Activated B cell treated with CpG ODN at 0.5 μM for 24 hours (primary cell): ENCODE results near the gene SF3B4. TPM values are rescaled to one million over a fixed set of nuclear protein-coding genes. Genes with fewer than 3 reads are reported as not detected.

Source experiments
- ATAC-seq: fragments of 200-7000 bp; cut with Tn5 transposase; one replicate; pipeline ENCODE4 v1.10.0; 2021; ENCODE audit warnings: low read depth, mild to moderate bottlenecking, moderate library complexity
- CTCF ChIA-PET: fragments of 350-600 bp; sonication (Branson Sonifier 250); formaldehyde crosslinking; loops from one replicate; lab custom pipeline; 2021; ENCODE audit warnings: antibody characterized with exemption; lab: Charles Lee
- POLR2A ChIA-PET: fragments of 350-600 bp; sonication (Branson Sonifier 250); formaldehyde crosslinking; loops from one replicate; lab custom pipeline; 2021; ENCODE audit warnings: antibody characterized with exemption; lab: Charles Lee
- DNase-seq: peaks from one replicate; pipeline ENCODE4 v3.0.0; 2022
- H3K27ac Mint-ChIP-seq: one replicate; pipeline ENCODE4 v1.8.0; 2020; ENCODE audit warnings: mixed read lengths
- H3K27me3 Mint-ChIP-seq: one replicate; pipeline ENCODE4 v1.8.0; 2021; ENCODE audit warnings: mixed read lengths
- H3K36me3 Mint-ChIP-seq: one replicate; pipeline ENCODE4 v1.8.0; 2021; ENCODE audit warnings: low read depth, mixed read lengths
- H3K4me1 Mint-ChIP-seq: one replicate; pipeline ENCODE4 v1.8.0; 2021; ENCODE audit warnings: mixed read lengths
- H3K4me3 Mint-ChIP-seq: one replicate; pipeline ENCODE4 v1.8.0; 2020; ENCODE audit warnings: mild to moderate bottlenecking, mixed read lengths
- H3K9me3 Mint-ChIP-seq: one replicate; pipeline ENCODE4 v1.8.0; 2020; ENCODE audit warnings: mixed read lengths
- intact Hi-C: fragments of 100-400 bp; cut with micrococcal nuclease; formaldehyde crosslinking; loops from one replicate; pipeline ENCODE4 v1.15.1; 2024
- total RNA-seq: library from RNA; stranded (reverse); gene quantifications from 2 replicates; pipeline ENCODE4 v1.2.3, GENCODE V29; 2022
- TF ChIP-seq, protein P1 (sequence below): fragments of 200-600 bp; IDR thresholded peaks from one replicate; pipeline ENCODE4 v1.8.0; 2022; ENCODE audit warnings: antibody characterized with exemption, mild to moderate bottlenecking

SF3B4 gene
- total RNA-seq, 1 donor from 2014 or later, result 80.8 TPM

DNA sequence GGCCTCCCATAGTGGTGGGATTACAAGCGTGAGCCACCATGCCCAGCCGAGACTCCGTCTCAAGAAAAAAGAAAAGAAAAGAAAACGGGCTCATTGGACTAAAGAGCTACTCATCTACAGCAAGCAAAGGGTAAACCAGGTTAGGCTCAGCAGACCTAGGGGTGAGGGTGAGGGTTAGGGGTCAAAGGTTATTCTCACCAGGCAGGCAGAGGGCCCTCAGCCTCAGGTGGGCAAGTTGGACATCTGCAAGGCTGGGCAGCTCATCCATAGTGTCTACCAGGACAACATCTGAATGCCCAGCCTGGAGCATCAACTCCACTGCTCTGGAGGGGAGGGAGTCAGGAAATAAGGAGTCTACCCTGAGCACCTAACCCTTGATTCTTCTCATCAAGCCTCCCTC, 5.6 kb upstream of the SF3B4 start:
- TF ChIP-seq, protein P1, sequence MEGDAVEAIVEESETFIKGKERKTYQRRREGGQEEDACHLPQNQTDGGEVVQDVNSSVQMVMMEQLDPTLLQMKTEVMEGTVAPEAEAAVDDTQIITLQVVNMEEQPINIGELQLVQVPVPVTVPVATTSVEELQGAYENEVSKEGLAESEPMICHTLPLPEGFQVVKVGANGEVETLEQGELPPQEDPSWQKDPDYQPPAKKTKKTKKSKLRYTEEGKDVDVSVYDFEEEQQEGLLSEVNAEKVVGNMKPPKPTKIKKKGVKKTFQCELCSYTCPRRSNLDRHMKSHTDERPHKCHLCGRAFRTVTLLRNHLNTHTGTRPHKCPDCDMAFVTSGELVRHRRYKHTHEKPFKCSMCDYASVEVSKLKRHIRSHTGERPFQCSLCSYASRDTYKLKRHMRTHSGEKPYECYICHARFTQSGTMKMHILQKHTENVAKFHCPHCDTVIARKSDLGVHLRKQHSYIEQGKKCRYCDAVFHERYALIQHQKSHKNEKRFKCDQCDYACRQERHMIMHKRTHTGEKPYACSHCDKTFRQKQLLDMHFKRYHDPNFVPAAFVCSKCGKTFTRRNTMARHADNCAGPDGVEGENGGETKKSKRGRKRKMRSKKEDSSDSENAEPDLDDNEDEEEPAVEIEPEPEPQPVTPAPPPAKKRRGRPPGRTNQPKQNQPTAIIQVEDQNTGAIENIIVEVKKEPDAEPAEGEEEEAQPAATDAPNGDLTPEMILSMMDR, result no peak
- DNase-seq (no peak), ATAC-seq (no peak)
- no peak overlapping the region for H3K4me3 Mint-ChIP-seq
- H3K9me3 Mint-ChIP-seq, result no peaks in the 10 kb centered on the region
- CTCF ChIA-PET, result no interaction called here
- peaks cover 30% of the 10 kb centered on the region for H3K27me3 Mint-ChIP-seq
- no peak overlapping the region for H3K27ac Mint-ChIP-seq
- H3K36me3 Mint-ChIP-seq, result no peaks in the 10 kb centered on the region
- POLR2A ChIA-PET, result interaction anchor here (0.5 to 0.6 kb wide), 2 partner anchors 106 to 368 kb away, joined by 3 to 4 read pairs; no protein-coding TSS in a partner anchor
- peaks cover 9% of the 10 kb centered on the region for H3K4me1 Mint-ChIP-seq
- intact Hi-C loops, result no loop called here

DNA sequence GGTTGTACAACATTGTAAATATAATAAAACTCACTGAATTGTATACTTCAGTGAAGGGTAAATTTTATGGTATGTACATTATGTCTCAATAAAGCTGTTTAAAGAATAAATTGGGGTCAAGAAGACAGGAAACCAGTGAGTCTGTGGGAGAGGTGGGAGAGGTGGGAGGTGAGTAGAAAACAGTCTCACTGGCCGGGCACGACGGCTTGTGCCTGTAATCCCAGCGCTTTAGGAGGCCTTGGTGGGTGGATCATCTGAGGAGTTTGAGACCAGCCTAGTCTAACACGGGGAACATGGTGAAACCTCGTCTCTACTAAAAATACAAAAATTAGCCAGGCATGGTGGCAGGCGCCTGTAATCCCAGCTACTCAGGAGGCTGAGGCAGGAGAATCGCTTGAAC, 4.9 kb upstream of the SF3B4 start:
- POLR2A ChIA-PET, result no interaction called here
- intact Hi-C loops, result no loop called here
- CTCF ChIA-PET, result no interaction called here
- DNase-seq, result no peak
- Mint-ChIP-seq H3K27ac (no peak overlapping the region), H3K4me1 (peaks cover 13% of the 10 kb centered on the region), H3K36me3 (peaks cover 4% of the 10 kb centered on the region), H3K27me3 (peaks cover 30% of the 10 kb centered on the region), H3K9me3 (no peaks in the 10 kb centered on the region), H3K4me3 (no peak overlapping the region)
- ATAC-seq, result no peak
- TF ChIP-seq, protein P1, result no peak

DNA sequence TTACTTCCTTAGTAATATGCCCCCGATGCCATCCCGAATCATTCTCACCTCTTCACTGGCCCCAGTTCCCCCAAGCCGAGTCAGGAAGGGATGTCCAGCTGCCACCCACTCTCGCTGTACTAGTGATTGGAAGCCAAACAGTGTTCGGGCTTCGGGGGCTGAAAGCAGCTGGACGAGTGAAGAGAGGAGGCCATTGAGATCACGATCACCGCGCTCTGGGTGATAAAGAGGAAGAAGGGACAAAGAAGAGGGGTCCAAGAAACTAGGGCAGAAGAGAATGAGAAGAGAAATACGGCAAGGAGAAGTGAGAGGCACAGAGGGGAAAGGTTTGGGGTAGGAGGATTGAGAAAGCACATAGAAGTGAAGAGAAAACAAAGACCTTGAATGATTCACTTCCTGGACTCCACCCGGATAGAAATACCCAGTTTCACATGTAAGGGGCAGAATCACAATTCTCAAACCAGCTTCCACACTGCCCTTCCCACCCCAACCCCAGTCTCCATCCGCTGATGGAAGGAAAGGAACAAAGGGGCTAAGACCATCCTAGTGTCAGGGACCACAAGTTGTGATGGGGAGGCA, 3.7 kb upstream of the SF3B4 start:
- POLR2A ChIA-PET, result no interaction called here
- intact Hi-C loops, result no loop called here
- H3K36me3 Mint-ChIP-seq, result peaks cover 9% of the 10 kb centered on the region
- H3K4me3 Mint-ChIP-seq, result no peak overlapping the region
- peaks cover 30% of the 10 kb centered on the region for H3K27me3 Mint-ChIP-seq
- no peaks in the 10 kb centered on the region for H3K9me3 Mint-ChIP-seq
- no peak overlapping the region for H3K27ac Mint-ChIP-seq
- no peak for ATAC-seq
- H3K4me1 Mint-ChIP-seq, result peaks cover 16% of the 10 kb centered on the region
- no peak for DNase-seq
- CTCF ChIA-PET, result no interaction called here
- TF ChIP-seq, protein P1, result no peak

DNA sequence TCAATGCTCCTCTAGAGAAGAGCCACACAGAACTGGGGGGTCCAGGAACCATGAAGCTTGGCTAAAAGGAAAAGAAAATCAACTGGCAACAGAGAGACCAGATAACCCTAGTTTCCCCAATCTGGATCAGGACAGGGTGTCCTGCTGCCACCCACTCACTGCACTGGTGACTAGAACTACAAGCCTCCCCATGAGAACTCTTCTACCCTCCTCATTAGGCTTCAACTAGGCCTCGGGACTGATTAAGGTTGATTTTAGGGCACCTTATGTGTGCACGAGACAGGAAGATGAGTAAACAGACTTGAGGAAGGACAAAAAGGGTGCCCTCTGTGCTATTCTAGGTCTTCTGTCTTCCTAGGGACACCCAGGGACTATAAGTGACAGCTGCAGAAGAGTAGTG, 2.3 kb upstream of the SF3B4 start:
- no peak overlapping the region for H3K4me3 Mint-ChIP-seq
- peaks cover 25% of the 10 kb centered on the region for H3K27me3 Mint-ChIP-seq
- H3K9me3 Mint-ChIP-seq, result no peaks in the 10 kb centered on the region
- POLR2A ChIA-PET, result interaction anchor here (5.7 kb wide), 1 partner anchor 43 kb away, joined by 122 read pairs; a partner anchor contains a TSS
- H3K36me3 Mint-ChIP-seq, result peaks cover 24% of the 10 kb centered on the region
- H3K27ac Mint-ChIP-seq, result no peak overlapping the region
- ATAC-seq (no peak), DNase-seq (no peak)
- intact Hi-C loops, result loop anchor here (2.0 kb wide), 1 partner anchor 67 kb away; no protein-coding TSS in a partner anchor
- TF ChIP-seq, protein P1, result no peak
- H3K4me1 Mint-ChIP-seq, result peaks cover 31% of the 10 kb centered on the region
- CTCF ChIA-PET, result interaction anchor here (1.1 to 1.3 kb wide), 2 partner anchors 32 to 42 kb away, joined by 3 to 4 read pairs; a partner anchor contains a TSS

DNA sequence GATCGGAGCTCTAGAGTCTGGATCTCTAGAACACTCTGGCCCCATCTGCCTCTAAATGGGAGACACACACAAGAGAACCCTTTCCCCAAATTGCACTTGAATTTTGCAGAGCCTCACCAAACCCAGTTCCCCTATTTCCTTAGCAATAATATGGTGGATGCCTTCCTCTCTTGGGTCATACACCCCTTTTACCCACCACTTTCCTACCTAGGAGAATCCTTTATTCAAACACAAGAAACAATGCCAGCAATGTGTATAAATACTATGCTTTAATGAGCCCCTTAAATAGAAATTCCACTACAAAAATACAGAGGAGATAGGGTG, 760 bp upstream of the SF3B4 start:
- intact Hi-C loops, result loop anchor here (2.0 kb wide), 1 partner anchor 68 kb away; no protein-coding TSS in a partner anchor
- peak overlapping the region; percentile 95 for H3K27ac Mint-ChIP-seq
- ChIA-PET CTCF (interaction anchor here (1.0 to 1.2 kb wide), 2 partner anchors 33 to 258 kb away, joined by 3 to 4 read pairs; no protein-coding TSS in a partner anchor), POLR2A (interaction anchor here (0.6 to 5.7 kb wide), 17 partner anchors 11 to 435 kb away, joined by 3 to 122 read pairs (median 4); partner anchors contain the start of genes PLEKHO1, RPRD2 and VPS45)
- peak overlapping the region; percentile 98 for H3K4me3 Mint-ChIP-seq
- no peaks in the 10 kb centered on the region for H3K9me3 Mint-ChIP-seq
- H3K27me3 Mint-ChIP-seq, result peaks cover 16% of the 10 kb centered on the region
- peaks cover 37% of the 10 kb centered on the region for H3K36me3 Mint-ChIP-seq
- TF ChIP-seq, protein P1, result no peak
- ATAC-seq, result no peak
- DNase-seq, result no peak
- peaks cover 36% of the 10 kb centered on the region for H3K4me1 Mint-ChIP-seq
